IMR-90 (cell line): ENCODE results near the gene CSNK2B.

Source experiments
- BHLHE40 ChIP-seq: fragments of 150-350 bp; IDR thresholded peaks from 2 replicates; pipeline ENCODE4 v1.6.1; 2016; ENCODE audit warnings: mild to moderate bottlenecking, low read depth, low read length
- CHD1 ChIP-seq: IDR thresholded peaks from 2 replicates; pipeline ENCODE4 v1.6.1; 2012; ENCODE audit warnings: low read depth, low read length, improper control_type of control experiment
- CTCF ChIP-seq: conservative IDR thresholded peaks from 2 replicates; pipeline ENCODE4 v1.5.1; 2012; ENCODE audit warnings: mild to moderate bottlenecking, low read depth, low read length, improper control_type of control experiment
- ELK1 ChIP-seq: fragments of 150-350 bp; IDR thresholded peaks from 2 replicates; pipeline ENCODE4 v1.6.1; 2016; ENCODE audit warnings: low read depth, mild to moderate bottlenecking, low read length, moderate library complexity, borderline replicate concordance
- FOS ChIP-seq: fragments of 150-350 bp; IDR thresholded peaks from 2 replicates; pipeline ENCODE4 v1.6.1; 2016; ENCODE audit warnings: low read depth, low read length
- MAFK ChIP-seq: IDR thresholded peaks from 2 replicates; pipeline ENCODE4 v1.6.1; 2012; ENCODE audit warnings: low read depth, low read length, improper control_type of control experiment
- MAZ ChIP-seq: IDR thresholded peaks from 2 replicates; pipeline ENCODE4 v1.6.1; 2012; ENCODE audit warnings: low read depth, mild to moderate bottlenecking, low read length, improper control_type of control experiment, moderate library complexity, borderline replicate concordance
- MXI1 ChIP-seq: IDR thresholded peaks from 2 replicates; pipeline ENCODE4 v1.6.1; 2012; ENCODE audit warnings: low read depth, mild to moderate bottlenecking, low read length, moderate library complexity, borderline replicate concordance
- POLR2A ChIP-seq: IDR thresholded peaks from 2 replicates; pipeline ENCODE4 v1.6.1; 2012; ENCODE audit warnings: mild to moderate bottlenecking, low read depth, low read length
- RAD21 ChIP-seq: IDR thresholded peaks from 2 replicates; pipeline ENCODE4 v1.6.1; 2012; ENCODE audit warnings: low read length, improper control_type of control experiment
- RCOR1 ChIP-seq: IDR thresholded peaks from 2 replicates; pipeline ENCODE4 v1.6.1; 2012; ENCODE audit warnings: mild to moderate bottlenecking, low read length, improper control_type of control experiment; ENCODE audit not compliant: insufficient replicate concordance
- RFX5 ChIP-seq: IDR thresholded peaks from 2 replicates; pipeline ENCODE4 v1.8.0; 2012; ENCODE audit warnings: low read depth, mild to moderate bottlenecking, low read length, moderate library complexity
- SMC3 ChIP-seq: fragments of 150-350 bp; IDR thresholded peaks from 2 replicates; pipeline ENCODE4 v1.6.1; 2016; ENCODE audit warnings: low read depth, mild to moderate bottlenecking, antibody characterized with exemption, low read length, moderate library complexity
- USF2 ChIP-seq: fragments of 150-350 bp; IDR thresholded peaks from 2 replicates; pipeline ENCODE4 v1.6.1; 2017; ENCODE audit warnings: mild to moderate bottlenecking, antibody characterized with exemption, low read length, low read depth

- TF ChIP-seq MXI1 (no peak), CTCF (no peak), SMC3 (no peak), RAD21 (no peak), POLR2A (no peak), MAZ (no peak), RCOR1 (no peak), ELK1 (no peak), BHLHE40 (no peak), RFX5 (no peak), MAFK (no peak), CHD1 (no peak), USF2 (no peak), FOS (no peak)
These were observed 41.8 kb upstream of the CSNK2B start for GRCh38 chr6:31624070-31624469.
